GM12892 (cell line): ENCODE measurements around the gene MID1.

Experiments used
- POLR2A ChIP-seq: IDR thresholded peaks from 2 replicates; pipeline ENCODE4 v1.6.1; 2011; ENCODE audit warnings: low read depth, low read length, control low read depth
- POLR2AphosphoS5 ChIP-seq: IDR thresholded peaks from 2 replicates; pipeline ENCODE4 v1.6.1; 2011; ENCODE audit warnings: low read depth, low read length, control low read depth

DNA sequence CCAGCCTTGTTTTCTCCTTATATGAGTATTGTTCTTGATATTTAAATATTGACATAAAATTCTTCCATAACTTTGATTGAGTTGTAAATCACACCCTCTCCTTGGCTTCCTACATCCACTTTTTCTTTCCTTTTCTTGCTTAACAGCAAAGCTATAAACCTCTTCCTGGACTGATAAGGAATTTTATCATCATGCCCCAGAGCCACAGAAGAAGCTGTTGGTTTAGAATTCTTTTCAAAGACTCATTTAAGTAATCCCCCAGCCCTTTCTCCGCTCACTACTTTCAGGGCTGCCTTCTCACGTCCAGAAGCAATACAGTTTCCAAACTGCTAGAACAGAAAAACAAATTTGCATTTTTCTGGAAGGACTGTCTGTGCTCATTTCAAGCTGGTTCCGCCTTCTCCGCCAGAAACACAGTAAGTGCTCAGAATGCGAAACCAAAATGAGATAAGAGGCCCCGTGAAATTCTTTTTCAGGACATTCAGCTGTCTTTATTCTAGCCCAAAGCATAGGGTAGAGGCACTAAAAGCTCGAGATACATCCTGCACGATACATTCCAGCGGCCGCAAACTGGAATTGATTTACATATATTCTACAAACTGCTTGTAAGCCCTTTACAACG, 849 bp downstream of the MID1 start:
- TF ChIP-seq POLR2A (no peak), POLR2AphosphoS5 (no peak)
